Keratinocyte (primary cell): Measurements from ENCODE around the gene TMEM61.

Experiments
- EZH2 ChIP-seq: IDR thresholded peaks from one replicate; pipeline ENCODE4 v1.6.1; 2012; ENCODE audit warnings: inconsistent platforms, mild to moderate bottlenecking, low read length, moderate library complexity
- TF ChIP-seq, protein P1 (sequence below), 3 experiments: IDR thresholded peaks in 1 of 3; conservative IDR thresholded peaks in 1 of 3; optimal IDR thresholded peaks in 1 of 3; 2 replicates in 2 of 3; 3 replicates in 1 of 3; pipeline versions ENCODE3 to v1.5.1; 2011; ENCODE audit warnings: low read length in 3 of 3, mild to moderate bottlenecking in 3 of 3, moderate library complexity in 2 of 3, control low read depth in 1 of 3, inconsistent platforms in 1 of 3; ENCODE audit not compliant: insufficient read depth in 2 of 3; ENCODE audit errors: extremely low read depth in 1 of 3

DNA sequence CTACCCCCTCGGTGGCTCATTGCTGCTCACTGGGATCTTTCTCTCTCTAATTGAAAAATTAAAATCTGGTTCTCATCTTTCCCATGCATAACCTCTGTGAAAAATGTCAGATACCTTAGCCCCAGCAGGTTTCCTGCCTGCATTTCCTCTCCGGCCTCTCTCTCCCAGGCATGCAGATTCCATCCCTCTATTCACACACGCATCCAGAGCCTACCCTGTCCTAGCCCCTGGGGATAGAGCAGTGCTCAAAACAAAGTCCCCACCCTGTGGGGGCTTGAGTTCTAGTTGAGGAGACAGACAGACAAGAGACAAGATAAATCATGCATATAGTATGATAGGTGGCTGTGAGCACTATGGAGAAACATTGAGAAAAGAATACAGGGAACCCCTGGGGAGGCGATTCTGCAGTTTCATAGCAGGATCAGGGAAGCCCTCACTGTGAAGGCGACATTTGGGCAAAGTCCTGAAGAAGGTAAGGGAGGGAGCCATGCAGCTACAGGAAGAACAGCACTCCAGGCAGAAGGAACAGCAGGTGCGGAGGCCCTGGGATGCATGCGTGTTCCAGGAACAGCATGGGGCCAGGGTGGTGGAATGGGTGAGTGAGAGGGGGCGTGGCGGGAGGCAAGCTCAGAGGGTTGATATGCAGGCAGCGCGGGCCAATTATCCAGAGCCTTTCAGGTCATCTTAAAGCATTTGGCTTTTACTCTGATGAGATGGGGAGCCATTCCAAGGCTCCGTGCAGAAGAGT, 14.8 kb downstream of the TMEM61 start:
- TF ChIP-seq, protein P1, sequence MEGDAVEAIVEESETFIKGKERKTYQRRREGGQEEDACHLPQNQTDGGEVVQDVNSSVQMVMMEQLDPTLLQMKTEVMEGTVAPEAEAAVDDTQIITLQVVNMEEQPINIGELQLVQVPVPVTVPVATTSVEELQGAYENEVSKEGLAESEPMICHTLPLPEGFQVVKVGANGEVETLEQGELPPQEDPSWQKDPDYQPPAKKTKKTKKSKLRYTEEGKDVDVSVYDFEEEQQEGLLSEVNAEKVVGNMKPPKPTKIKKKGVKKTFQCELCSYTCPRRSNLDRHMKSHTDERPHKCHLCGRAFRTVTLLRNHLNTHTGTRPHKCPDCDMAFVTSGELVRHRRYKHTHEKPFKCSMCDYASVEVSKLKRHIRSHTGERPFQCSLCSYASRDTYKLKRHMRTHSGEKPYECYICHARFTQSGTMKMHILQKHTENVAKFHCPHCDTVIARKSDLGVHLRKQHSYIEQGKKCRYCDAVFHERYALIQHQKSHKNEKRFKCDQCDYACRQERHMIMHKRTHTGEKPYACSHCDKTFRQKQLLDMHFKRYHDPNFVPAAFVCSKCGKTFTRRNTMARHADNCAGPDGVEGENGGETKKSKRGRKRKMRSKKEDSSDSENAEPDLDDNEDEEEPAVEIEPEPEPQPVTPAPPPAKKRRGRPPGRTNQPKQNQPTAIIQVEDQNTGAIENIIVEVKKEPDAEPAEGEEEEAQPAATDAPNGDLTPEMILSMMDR (optimal IDR thresholded peaks at IDR 0.05 in 1 of 3, IDR thresholded peaks at IDR 0.05 in 1 of 3, conservative IDR thresholded peaks at IDR 0.05 in 1 of 3; ENCODE audit: extremely low read depth in 1 of 3, insufficient read depth in 2 of 3, low read length in 3 of 3): no peak
- TF ChIP-seq EZH2: no peak
